HG03378 (cell line): ENCODE results near the gene CRYBB2.
"Not testable (repeated sequence)": the region's sequence is repeated elsewhere in the genome, so short reads cannot be mapped to it uniquely, and the experiment has no call there.

ENCODE experiments used
- ATAC-seq: cut with Tn5 transposase; IDR thresholded peaks from one replicate; pipeline ENCODE4 v1.9.1; 2021; ENCODE audit warnings: mild to moderate bottlenecking, moderate library complexity; ENCODE audit not compliant: unreplicated experiment

The CRYBB2 gene

GRCh38 chr22:25219211-25219689 is at the start of gene CRYBB2:
TSS of gene CRYBB2 (plus strand) at chr22:25219639. CDS start at chr22:25221430, 1,791 bp downstream.
- ATAC-seq, result no peak

GRCh38 chr22:25170426-25170980 is 48.9 kb upstream of the CRYBB2 start:
- no peak for ATAC-seq

GRCh38 chr22:25172153-25172552 is 47.3 kb upstream of the CRYBB2 start:
- no peak for ATAC-seq

- no peak for ATAC-seq
Measured at GRCh38 chr22:25174156-25174887, 45.1 kb upstream of the CRYBB2 start.

GRCh38 chr22:25174888-25175411 is 44.5 kb upstream of the CRYBB2 start:
- ATAC-seq, result no peak

- no peak for ATAC-seq
Measured at GRCh38 chr22:25176175-25176574, 43.3 kb upstream of the CRYBB2 start.

GRCh38 chr22:25176799-25177198 is 42.6 kb upstream of the CRYBB2 start:
- ATAC-seq, result no peak

GRCh38 chr22:25177226-25177625 is 42.2 kb upstream of the CRYBB2 start:
- ATAC-seq, result no peak

- ATAC-seq, result no peak
Measured at GRCh38 chr22:25177895-25178294, 41.5 kb upstream of the CRYBB2 start.

- ATAC-seq, result not testable (repeated sequence)
Measured at GRCh38 chr22:25178348-25178747, 41.1 kb upstream of the CRYBB2 start.

- ATAC-seq, result not testable (repeated sequence)
Measured at GRCh38 chr22:25178869-25179631, 40.4 kb upstream of the CRYBB2 start.

- no peak for ATAC-seq
Measured at GRCh38 chr22:25182131-25183110, 37.0 kb upstream of the CRYBB2 start.

GRCh38 chr22:25183949-25184619 is 35.4 kb upstream of the CRYBB2 start:
- ATAC-seq, result no peak

GRCh38 chr22:25186140-25186539 is 33.3 kb upstream of the CRYBB2 start:
- no peak for ATAC-seq

GRCh38 chr22:25187469-25187868 is 32.0 kb upstream of the CRYBB2 start:
- no peak for ATAC-seq

- ATAC-seq, result no peak
Measured at GRCh38 chr22:25192406-25192805, 27.0 kb upstream of the CRYBB2 start.

- ATAC-seq, result no peak
Measured at GRCh38 chr22:25193130-25193529, 26.3 kb upstream of the CRYBB2 start.

- no peak for ATAC-seq
Measured at GRCh38 chr22:25193548-25193947, 25.9 kb upstream of the CRYBB2 start.

- no peak for ATAC-seq
Measured at GRCh38 chr22:25196326-25196725, 23.1 kb upstream of the CRYBB2 start.

GRCh38 chr22:25197340-25197739 is 22.1 kb upstream of the CRYBB2 start:
- ATAC-seq, result no peak
